ENCODE results near the gene HMCN1.

Gene HMCN1

GRCh38 chr1:185696422-185697150, 37.6 kb upstream of the HMCN1 start:
- TF ChIP-seq ZFX (IDR thresholded peaks at IDR 0.05; ENCODE audit: borderline replicate concordance) (no peak), CTCF (IDR thresholded peaks at IDR 0.05) (no peak)

GRCh38 chr1:185699874-185700273, 34.3 kb upstream of the HMCN1 start:
- no peak overlapping the region for H3K27ac ChIP-seq
- TF ChIP-seq CTCF (IDR thresholded peaks at IDR 0.05) (no peak), ZFX (IDR thresholded peaks at IDR 0.05; ENCODE audit: borderline replicate concordance) (no peak)

More at GRCh38 chr1:185696422-185697150, 37.6 kb upstream of the HMCN1 start:
- no peak overlapping the region for H3K27ac ChIP-seq

GRCh38 chr1:185701650-185702049, 32.5 kb upstream of the HMCN1 start:
- no peak for TF ChIP-seq ZFX (IDR thresholded peaks at IDR 0.05; ENCODE audit: borderline replicate concordance)
- no peak for TF ChIP-seq CTCF (IDR thresholded peaks at IDR 0.05)

GRCh38 chr1:185704181-185704580, 30.0 kb upstream of the HMCN1 start:
- no peak overlapping the region for H3K27ac ChIP-seq
- TF ChIP-seq CTCF (IDR thresholded peaks at IDR 0.05) = no peak
- TF ChIP-seq ZFX (IDR thresholded peaks at IDR 0.05; ENCODE audit: borderline replicate concordance) = no peak

More at GRCh38 chr1:185701650-185702049, 32.5 kb upstream of the HMCN1 start:
- no peak overlapping the region for H3K27ac ChIP-seq

GRCh38 chr1:185716095-185716494, 18.1 kb upstream of the HMCN1 start:
- no peak overlapping the region for H3K27ac ChIP-seq
- TF ChIP-seq ZFX (IDR thresholded peaks at IDR 0.05; ENCODE audit: borderline replicate concordance) (no peak), CTCF (IDR thresholded peaks at IDR 0.05) (no peak)

GRCh38 chr1:185719021-185719420, 15.2 kb upstream of the HMCN1 start:
- H3K27ac ChIP-seq = no peak overlapping the region
- TF ChIP-seq CTCF (IDR thresholded peaks at IDR 0.05) = peak; percentile 32
- TF ChIP-seq ZFX (IDR thresholded peaks at IDR 0.05; ENCODE audit: borderline replicate concordance) = no peak

- TF ChIP-seq CTCF (IDR thresholded peaks at IDR 0.05) (peak; percentile 88), ZFX (IDR thresholded peaks at IDR 0.05; ENCODE audit: borderline replicate concordance) (no peak)
- no peak overlapping the region for H3K27ac ChIP-seq
These were observed 13.4 kb upstream of the HMCN1 start for GRCh38 chr1:185720633-185721272.

All from 22Rv1 (cell line).